Liver (tissue), 9 donors: ENCODE measurements around the gene PTK7. TPM values are rescaled to one million over a fixed set of nuclear protein-coding genes. Genes with fewer than 3 reads are reported as not detected.

ENCODE experiments used
- DNase-seq: peaks from one replicate; pipeline ENCODE4 v3.0.0-alpha.2; 2017; ENCODE audit warnings: low spot score
- H3K27ac ChIP-seq, 2 donors: one replicate each; pipeline ENCODE4 v1.7.0; 2013; ENCODE audit warnings: inconsistent platforms in 2 of 2, low read length in 2 of 2, control low read depth in 1 of 2, low read depth in 1 of 2, mild to moderate bottlenecking in 1 of 2
- H3K27me3 ChIP-seq, 4 donors: one replicate each; pipeline versions ENCODE4 v1.6.1 to v1.7.0; 2013; ENCODE audit warnings: low read length in 3 of 4, inconsistent platforms in 1 of 4, mild to moderate bottlenecking in 1 of 4, moderate library complexity in 1 of 4; ENCODE audit not compliant: control insufficient read depth in 4 of 4, insufficient read depth in 4 of 4
- H3K36me3 ChIP-seq, 4 donors: one replicate each; pipeline versions ENCODE4 v1.6.1 to v1.7.0; 2013; ENCODE audit warnings: low read length in 3 of 4, mild to moderate bottlenecking in 3 of 4, low read depth in 1 of 4, moderate library complexity in 1 of 4; ENCODE audit not compliant: control insufficient read depth in 4 of 4, insufficient read depth in 3 of 4
- H3K4me1 ChIP-seq, 4 donors: one replicate each; pipeline versions ENCODE4 v1.6.1 to v1.7.0; 2013; ENCODE audit warnings: low read length in 3 of 4, mild to moderate bottlenecking in 3 of 4, moderate library complexity in 1 of 4; ENCODE audit not compliant: control insufficient read depth in 4 of 4, insufficient read depth in 4 of 4
- H3K4me3 ChIP-seq, 3 donors: one replicate each; pipeline versions ENCODE4 v1.6.1 to v1.7.0; 2013; ENCODE audit warnings: low read length in 3 of 3, control low read depth in 1 of 3, low read depth in 1 of 3, mild to moderate bottlenecking in 1 of 3
- H3K9ac ChIP-seq, 2 donors: one replicate each; pipeline ENCODE4 v1.7.0; 2013; ENCODE audit warnings: low read length in 2 of 2, mild to moderate bottlenecking in 2 of 2, moderate library complexity in 2 of 2, control low read depth in 1 of 2, low read depth in 1 of 2
- H3K9me3 ChIP-seq, 4 donors: one replicate each; pipeline versions ENCODE4 v1.6.1 to v1.7.0; 2013; ENCODE audit warnings: low read length in 3 of 4; ENCODE audit not compliant: control insufficient read depth in 4 of 4
- EGR1 ChIP-seq, 2 donors: IDR thresholded peaks; 2 replicates each; pipeline ENCODE4 v1.6.1; 2016 to 2018; ENCODE audit warnings: antibody characterized with exemption in 2 of 2, low read depth in 2 of 2
- FOXA2 ChIP-seq: IDR thresholded peaks from 2 replicates; pipeline ENCODE4 v1.6.1; 2016; ENCODE audit warnings: antibody characterized with exemption
- GABPA ChIP-seq, 2 donors: IDR thresholded peaks in 1 of 2; conservative IDR thresholded peaks in 1 of 2; 2 replicates each; pipeline ENCODE4 v1.6.1; 2016; ENCODE audit warnings: antibody characterized with exemption in 2 of 2, mild to moderate bottlenecking in 1 of 2, moderate library complexity in 1 of 2
- HNF4G ChIP-seq: IDR thresholded peaks from 2 replicates; pipeline ENCODE4 v1.6.1; 2016; ENCODE audit warnings: antibody characterized with exemption
- NR2F2 ChIP-seq: IDR thresholded peaks from 2 replicates; pipeline ENCODE4 v1.6.1; 2016; ENCODE audit warnings: antibody characterized with exemption
- RAD21 ChIP-seq, 2 donors: IDR thresholded peaks; 2 replicates each; pipeline ENCODE4 v1.6.1; 2016; ENCODE audit warnings: antibody characterized with exemption in 2 of 2, mild to moderate bottlenecking in 2 of 2
- RXRA ChIP-seq, 2 donors: IDR thresholded peaks; 2 replicates each; pipeline ENCODE4 v1.6.1; 2017 to 2018; ENCODE audit warnings: antibody characterized with exemption in 2 of 2, mild to moderate bottlenecking in 1 of 2
- SP1 ChIP-seq: IDR thresholded peaks from 2 replicates; pipeline ENCODE4 v1.6.1; 2018; ENCODE audit warnings: antibody characterized with exemption, mild to moderate bottlenecking
- TAF1 ChIP-seq: conservative IDR thresholded peaks from 2 replicates; pipeline ENCODE4 v1.6.1; 2016; ENCODE audit warnings: antibody characterized with exemption, mild to moderate bottlenecking
- WGBS: extraction: QIAGEN DNeasy Blood & Tissue Kit; methylation state at CpG from one replicate; pipeline ENCODE4 v1.1.7; 2013; 5-methylcytosine and 5-hydroxymethylcytosine counted together
- polyA plus RNA-seq, 2 donors: library from polyadenylated mRNA; stranded (reverse) in 1 of 2; unstranded in 1 of 2; fragments of 200-250 nt in 1 of 2; fragments of >200 nt in 1 of 2; fragmentation: Nextera tagmentation in 1 of 2; extraction: Ambion mirVana in 1 of 2; gene quantifications; one replicate each; pipeline versions ENCODE4 v1.2.1 to v1.2.3, GENCODE V29; 2013 to 2015
- total RNA-seq, 2 donors: library from RNA; depleted of rRNA; stranded (reverse); fragments of >200 nt; gene quantifications; one replicate each; pipeline ENCODE4 v1.2.3, GENCODE V29; 2014
- TF ChIP-seq, protein P1 (sequence below): IDR thresholded peaks from 2 replicates; pipeline ENCODE4 v1.6.1; 2016; ENCODE audit warnings: antibody characterized with exemption, mild to moderate bottlenecking
- TF ChIP-seq, protein P2 (sequence below): IDR thresholded peaks from 2 replicates; pipeline ENCODE4 v1.6.1; 2016; ENCODE audit warnings: antibody characterized with exemption
- TF ChIP-seq, protein P3 (sequence below): IDR thresholded peaks from 2 replicates; pipeline ENCODE4 v1.6.1; 2016; ENCODE audit warnings: antibody characterized with exemption
- donor health status: healthy.
- donor health status: healthy.
- donor health status: healthy.
- donor health status: healthy.
- donor health status: healthy.

PTK7 gene
- total and polyA plus RNA-seq, 4 donors, result 0.67 to 10.5 (median 1.3) TPM

DNA sequence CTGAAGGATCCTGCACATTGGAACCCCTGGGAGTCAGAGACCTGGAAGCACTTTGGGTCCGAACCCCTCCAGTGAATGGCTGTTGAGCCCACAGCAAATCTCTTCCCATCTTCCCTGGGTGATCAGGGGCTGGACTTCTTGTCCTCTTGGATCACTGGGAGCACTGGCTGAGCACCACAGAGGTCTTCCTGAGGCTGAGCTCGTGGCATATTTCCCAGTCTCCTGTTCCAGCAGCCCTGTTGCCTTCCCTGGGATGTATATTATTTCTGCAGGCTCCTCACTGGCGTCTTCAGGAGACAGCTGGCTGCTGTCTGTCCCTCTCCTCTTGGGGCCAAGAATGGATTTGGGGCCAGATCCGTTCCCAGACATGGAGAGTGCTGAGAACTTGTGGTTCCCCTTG is 43.4 kb downstream of the PTK7 start:
- no peak for DNase-seq
- H3K27me3 ChIP-seq, result no peaks in the 10 kb centered on the region
- TF ChIP-seq, protein P1, sequence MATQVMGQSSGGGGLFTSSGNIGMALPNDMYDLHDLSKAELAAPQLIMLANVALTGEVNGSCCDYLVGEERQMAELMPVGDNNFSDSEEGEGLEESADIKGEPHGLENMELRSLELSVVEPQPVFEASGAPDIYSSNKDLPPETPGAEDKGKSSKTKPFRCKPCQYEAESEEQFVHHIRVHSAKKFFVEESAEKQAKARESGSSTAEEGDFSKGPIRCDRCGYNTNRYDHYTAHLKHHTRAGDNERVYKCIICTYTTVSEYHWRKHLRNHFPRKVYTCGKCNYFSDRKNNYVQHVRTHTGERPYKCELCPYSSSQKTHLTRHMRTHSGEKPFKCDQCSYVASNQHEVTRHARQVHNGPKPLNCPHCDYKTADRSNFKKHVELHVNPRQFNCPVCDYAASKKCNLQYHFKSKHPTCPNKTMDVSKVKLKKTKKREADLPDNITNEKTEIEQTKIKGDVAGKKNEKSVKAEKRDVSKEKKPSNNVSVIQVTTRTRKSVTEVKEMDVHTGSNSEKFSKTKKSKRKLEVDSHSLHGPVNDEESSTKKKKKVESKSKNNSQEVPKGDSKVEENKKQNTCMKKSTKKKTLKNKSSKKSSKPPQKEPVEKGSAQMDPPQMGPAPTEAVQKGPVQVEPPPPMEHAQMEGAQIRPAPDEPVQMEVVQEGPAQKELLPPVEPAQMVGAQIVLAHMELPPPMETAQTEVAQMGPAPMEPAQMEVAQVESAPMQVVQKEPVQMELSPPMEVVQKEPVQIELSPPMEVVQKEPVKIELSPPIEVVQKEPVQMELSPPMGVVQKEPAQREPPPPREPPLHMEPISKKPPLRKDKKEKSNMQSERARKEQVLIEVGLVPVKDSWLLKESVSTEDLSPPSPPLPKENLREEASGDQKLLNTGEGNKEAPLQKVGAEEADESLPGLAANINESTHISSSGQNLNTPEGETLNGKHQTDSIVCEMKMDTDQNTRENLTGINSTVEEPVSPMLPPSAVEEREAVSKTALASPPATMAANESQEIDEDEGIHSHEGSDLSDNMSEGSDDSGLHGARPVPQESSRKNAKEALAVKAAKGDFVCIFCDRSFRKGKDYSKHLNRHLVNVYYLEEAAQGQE, result no peak
- TF ChIP-seq RAD21 (IDR thresholded peaks at IDR 0.05), result no peak
- TF ChIP-seq, protein P2, sequence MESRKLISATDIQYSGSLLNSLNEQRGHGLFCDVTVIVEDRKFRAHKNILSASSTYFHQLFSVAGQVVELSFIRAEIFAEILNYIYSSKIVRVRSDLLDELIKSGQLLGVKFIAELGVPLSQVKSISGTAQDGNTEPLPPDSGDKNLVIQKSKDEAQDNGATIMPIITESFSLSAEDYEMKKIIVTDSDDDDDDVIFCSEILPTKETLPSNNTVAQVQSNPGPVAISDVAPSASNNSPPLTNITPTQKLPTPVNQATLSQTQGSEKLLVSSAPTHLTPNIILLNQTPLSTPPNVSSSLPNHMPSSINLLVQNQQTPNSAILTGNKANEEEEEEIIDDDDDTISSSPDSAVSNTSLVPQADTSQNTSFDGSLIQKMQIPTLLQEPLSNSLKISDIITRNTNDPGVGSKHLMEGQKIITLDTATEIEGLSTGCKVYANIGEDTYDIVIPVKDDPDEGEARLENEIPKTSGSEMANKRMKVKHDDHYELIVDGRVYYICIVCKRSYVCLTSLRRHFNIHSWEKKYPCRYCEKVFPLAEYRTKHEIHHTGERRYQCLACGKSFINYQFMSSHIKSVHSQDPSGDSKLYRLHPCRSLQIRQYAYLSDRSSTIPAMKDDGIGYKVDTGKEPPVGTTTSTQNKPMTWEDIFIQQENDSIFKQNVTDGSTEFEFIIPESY, result no peak
- TF ChIP-seq GABPA (IDR thresholded peaks at IDR 0.05 in 1 of 2, conservative IDR thresholded peaks at IDR 0.05 in 1 of 2), result no peak
- TF ChIP-seq EGR1 (IDR thresholded peaks at IDR 0.05; ENCODE audit: low read depth in 2 of 2), result no peak
- TF ChIP-seq RXRA (IDR thresholded peaks at IDR 0.05), result no peak
- no peak for TF ChIP-seq HNF4G
- TF ChIP-seq NR2F2, result no peak
- no peak for TF ChIP-seq SP1
- TF ChIP-seq FOXA2, result no peak
- H3K36me3 ChIP-seq, result no peaks in the 10 kb centered on the region
- H3K9me3 ChIP-seq, result no peaks in the 10 kb centered on the region
- no peaks in the 10 kb centered on the region for H3K4me1 ChIP-seq
- H3K4me3 ChIP-seq, result no peak overlapping the region
- no peak overlapping the region for H3K9ac ChIP-seq
- WGBS, result 87% methylated on average over 4 of the region's 4 CpGs
- no peak overlapping the region for H3K27ac ChIP-seq

DNA sequence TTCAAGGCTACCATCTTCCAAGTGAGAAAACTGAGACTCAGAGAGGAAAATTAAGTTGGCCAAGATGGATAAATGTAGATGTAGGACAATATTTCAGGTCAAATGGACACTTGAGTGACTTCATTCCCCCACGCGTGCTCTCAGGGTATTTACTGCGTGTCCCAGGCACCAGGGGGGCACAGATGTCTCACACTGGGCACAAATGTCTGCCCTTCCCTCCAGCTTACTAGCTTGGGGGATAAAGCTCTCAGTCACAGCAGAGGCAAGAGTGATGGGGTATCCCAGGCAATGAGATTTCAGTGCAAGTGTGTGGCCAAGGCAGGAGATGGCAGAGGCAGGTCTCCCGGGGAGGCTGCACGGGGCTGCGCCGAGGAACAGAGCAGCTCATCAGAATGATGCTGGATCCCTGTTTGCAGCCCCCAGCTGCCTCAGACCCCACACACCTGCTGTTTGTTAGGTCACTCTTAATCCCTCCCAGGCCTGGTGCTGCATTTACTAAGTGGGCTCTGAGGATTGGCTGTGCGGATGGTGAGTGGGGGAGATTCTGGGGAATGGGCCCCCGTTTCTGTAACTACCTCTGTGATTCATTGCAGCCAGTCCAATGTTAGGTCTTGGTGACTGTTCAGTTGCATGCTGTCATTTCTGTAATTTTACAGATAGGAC is 44.1 kb downstream of the PTK7 start:
- no peaks in the 10 kb centered on the region for H3K27me3 ChIP-seq
- WGBS, result 94% methylated on average over 9 of the region's 9 CpGs
- DNase-seq, result no peak
- no peaks in the 10 kb centered on the region for H3K36me3 ChIP-seq
- H3K9me3 ChIP-seq, result no peaks in the 10 kb centered on the region
- no peak overlapping the region for H3K9ac ChIP-seq
- no peak overlapping the region for H3K27ac ChIP-seq
- no peak overlapping the region for H3K4me3 ChIP-seq
- no peak for TF ChIP-seq RXRA (IDR thresholded peaks at IDR 0.05)
- TF ChIP-seq, protein P3, sequence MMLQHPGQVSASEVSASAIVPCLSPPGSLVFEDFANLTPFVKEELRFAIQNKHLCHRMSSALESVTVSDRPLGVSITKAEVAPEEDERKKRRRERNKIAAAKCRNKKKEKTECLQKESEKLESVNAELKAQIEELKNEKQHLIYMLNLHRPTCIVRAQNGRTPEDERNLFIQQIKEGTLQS, result no peak
- no peak for TF ChIP-seq GABPA (IDR thresholded peaks at IDR 0.05 in 1 of 2, conservative IDR thresholded peaks at IDR 0.05 in 1 of 2)
- no peak for TF ChIP-seq EGR1 (IDR thresholded peaks at IDR 0.05; ENCODE audit: low read depth in 2 of 2)
- no peak for TF ChIP-seq TAF1
- TF ChIP-seq, protein P1, result no peak
- H3K4me1 ChIP-seq, result no peaks in the 10 kb centered on the region
